Measurements from ENCODE around the gene GOSR1.

Gene GOSR1

DNA sequence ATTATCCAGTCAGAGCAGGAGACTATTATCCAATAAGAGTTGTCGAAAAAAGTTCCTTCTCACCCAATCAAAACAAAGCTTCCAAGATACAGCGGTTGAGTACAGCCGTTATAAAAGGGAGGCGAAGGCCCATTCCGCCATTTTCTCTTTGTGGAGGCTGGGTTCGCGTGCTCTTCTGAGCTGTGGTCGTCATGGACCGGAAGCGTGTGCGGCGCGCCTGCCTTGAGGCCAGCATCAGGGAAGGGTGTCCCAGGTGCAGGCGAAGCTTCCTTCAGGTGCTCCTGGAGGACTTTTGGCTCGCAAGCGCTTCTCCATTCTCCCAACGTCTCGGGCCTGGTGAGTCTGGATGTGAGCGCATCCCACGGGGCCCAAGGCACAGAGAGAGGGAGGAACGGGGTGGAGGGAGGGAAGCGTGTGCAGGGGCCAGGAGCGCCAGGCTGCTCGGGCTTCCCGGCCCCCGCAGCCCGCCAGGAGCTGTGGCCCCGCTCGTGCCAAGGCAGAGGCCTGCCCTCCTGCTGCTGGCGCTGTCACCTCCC, 99.2 kb downstream of the GOSR1 start:
- Mint-ChIP-seq H3K27ac (no peak overlapping the region), H3K4me1 (no peaks in the 10 kb centered on the region), H3K27me3 (ENCODE audit: low read depth, poor library complexity) (peaks cover 6% of the 10 kb centered on the region), H3K36me3 (ENCODE audit: low read depth) (no peaks in the 10 kb centered on the region), H3K4me3 (no peak overlapping the region), H3K9me3 (no peaks in the 10 kb centered on the region)
- TF ChIP-seq, protein P1, sequence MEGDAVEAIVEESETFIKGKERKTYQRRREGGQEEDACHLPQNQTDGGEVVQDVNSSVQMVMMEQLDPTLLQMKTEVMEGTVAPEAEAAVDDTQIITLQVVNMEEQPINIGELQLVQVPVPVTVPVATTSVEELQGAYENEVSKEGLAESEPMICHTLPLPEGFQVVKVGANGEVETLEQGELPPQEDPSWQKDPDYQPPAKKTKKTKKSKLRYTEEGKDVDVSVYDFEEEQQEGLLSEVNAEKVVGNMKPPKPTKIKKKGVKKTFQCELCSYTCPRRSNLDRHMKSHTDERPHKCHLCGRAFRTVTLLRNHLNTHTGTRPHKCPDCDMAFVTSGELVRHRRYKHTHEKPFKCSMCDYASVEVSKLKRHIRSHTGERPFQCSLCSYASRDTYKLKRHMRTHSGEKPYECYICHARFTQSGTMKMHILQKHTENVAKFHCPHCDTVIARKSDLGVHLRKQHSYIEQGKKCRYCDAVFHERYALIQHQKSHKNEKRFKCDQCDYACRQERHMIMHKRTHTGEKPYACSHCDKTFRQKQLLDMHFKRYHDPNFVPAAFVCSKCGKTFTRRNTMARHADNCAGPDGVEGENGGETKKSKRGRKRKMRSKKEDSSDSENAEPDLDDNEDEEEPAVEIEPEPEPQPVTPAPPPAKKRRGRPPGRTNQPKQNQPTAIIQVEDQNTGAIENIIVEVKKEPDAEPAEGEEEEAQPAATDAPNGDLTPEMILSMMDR (IDR thresholded peaks at IDR 0.05), result no peak
- no peak for DNase-seq
